SK-N-SH (cell line): ENCODE data around the gene BTBD9. TPM values are rescaled to one million over a fixed set of nuclear protein-coding genes. Genes with fewer than 3 reads are reported as not detected.

Experiments
- CTCF ChIA-PET: fragments of 300-600, 350-600 bp; formaldehyde crosslinking; extraction: SDS; loops from one replicate; lab custom pipeline; 2021; lab: Yijun Ruan, JAX
- POLR2A ChIA-PET: fragments of 350-600 bp; sonication (Branson Sonifier 250); formaldehyde crosslinking; extraction: SDS; loops from one replicate; lab custom pipeline; 2020; ENCODE audit warnings: antibody characterized with exemption, inconsistent platforms; lab: Yijun Ruan, JAX
- DNase-seq: peaks from one replicate; pipeline ENCODE4 v3.0.0; 2012
- H2AFZ ChIP-seq: fragments of 200-600 bp; sonication (generic); 2 replicates; pipeline ENCODE4 v1.8.1; 2016; ENCODE audit warnings: antibody characterized with exemption, mild to moderate bottlenecking, low read depth
- H3F3A ChIP-seq: fragments of 200-600 bp; sonication (generic); replicated peaks from 2 replicates; pipeline ENCODE3; 2016; ENCODE audit warnings: antibody characterized with exemption, mild to moderate bottlenecking; ENCODE audit not compliant: insufficient read depth
- H3K27ac ChIP-seq, 2 experiments: fragments of 200-500 bp in 1 of 2; fragments of 200-600 bp in 1 of 2; sonication (Bioruptor generic) in 1 of 2; sonication (generic), shearing (Covaris generic) in 1 of 2; 2 replicates each; pipeline versions ENCODE4 v1.5.1 to v1.6.1; 2014 to 2016; ENCODE audit warnings: low read depth in 2 of 2, inconsistent platforms in 1 of 2, low read length in 1 of 2, mild to moderate bottlenecking in 1 of 2, mixed read lengths in 1 of 2
- H3K27me3 ChIP-seq: fragments of 200-600 bp; sonication (generic), shearing (Covaris generic); 2 replicates; pipeline ENCODE4 v1.6.1; 2016; ENCODE audit warnings: mixed run types; ENCODE audit not compliant: insufficient read depth
- H3K36me3 ChIP-seq, 2 experiments: fragments of 200-500 bp in 1 of 2; fragments of 200-600 bp in 1 of 2; sonication (Bioruptor generic) in 1 of 2; sonication (generic) in 1 of 2; replicated peaks in 1 of 2; 2 replicates each; pipeline versions ENCODE3 to v1.5.1; 2014 to 2016; ENCODE audit warnings: low read length in 1 of 2, mild to moderate bottlenecking in 1 of 2; ENCODE audit not compliant: insufficient read depth in 2 of 2, control insufficient read depth in 1 of 2
- H3K4me1 ChIP-seq, 2 experiments: fragments of 200-500 bp in 1 of 2; fragments of 200-600 bp in 1 of 2; sonication (Bioruptor generic) in 1 of 2; sonication (generic), shearing (Covaris generic) in 1 of 2; 2 replicates each; pipeline versions ENCODE4 v1.5.1 to v1.6.1; 2014 to 2016; ENCODE audit warnings: low read depth in 1 of 2, low read length in 1 of 2, mixed run types in 1 of 2; ENCODE audit not compliant: insufficient read depth in 2 of 2, control insufficient read depth in 1 of 2
- H3K4me2 ChIP-seq: fragments of 200-600 bp; sonication (generic), shearing (Covaris generic); 2 replicates; pipeline ENCODE4 v1.6.1; 2017; ENCODE audit warnings: mixed run types
- H3K4me3 ChIP-seq, 2 experiments: fragments of 200-500 bp in 1 of 2; fragments of 200-600 bp in 1 of 2; sonication (Bioruptor generic) in 1 of 2; sonication (generic), shearing (Covaris generic) in 1 of 2; 2 replicates each; pipeline versions ENCODE4 v1.5.1 to v1.8.1; 2014 to 2016; ENCODE audit warnings: low read depth in 2 of 2, inconsistent platforms in 1 of 2, low read length in 1 of 2, mild to moderate bottlenecking in 1 of 2, mixed read lengths in 1 of 2, moderate library complexity in 1 of 2
- H3K79me2 ChIP-seq: fragments of 200-600 bp; sonication (generic); 2 replicates; pipeline ENCODE4 v1.8.1; 2017; ENCODE audit warnings: mild to moderate bottlenecking; ENCODE audit not compliant: insufficient read depth
- H3K9ac ChIP-seq: fragments of 200-600 bp; sonication (generic); 2 replicates; pipeline ENCODE4 v1.6.1; 2017; ENCODE audit warnings: mixed run types
- H3K9me2 ChIP-seq: fragments of 200-600 bp; sonication (generic); 2 replicates; pipeline ENCODE4 v1.6.1; 2017; ENCODE audit warnings: mixed run types
- H3K9me3 ChIP-seq: fragments of 200-600 bp; sonication (generic); 2 replicates; pipeline ENCODE4 v1.6.1; 2017; ENCODE audit warnings: mixed run types, mild to moderate bottlenecking, moderate library complexity
- H4K20me1 ChIP-seq: fragments of 200-600 bp; sonication (generic); 2 replicates; pipeline ENCODE4 v1.6.1; 2017; ENCODE audit warnings: mild to moderate bottlenecking, mixed run types; ENCODE audit not compliant: insufficient read depth
- CHD2 ChIP-seq: fragments of 150-350 bp; IDR thresholded peaks from 2 replicates; pipeline ENCODE4 v1.6.1; 2018; ENCODE audit warnings: low read length; ENCODE audit not compliant: partially characterized antibody
- FOSL2 ChIP-seq: IDR thresholded peaks from 2 replicates; pipeline ENCODE4 v1.4.0; 2012; ENCODE audit warnings: low read depth, mild to moderate bottlenecking, moderate library complexity, borderline replicate concordance
- FOXM1 ChIP-seq: IDR thresholded peaks from 2 replicates; pipeline ENCODE4 v1.4.0; 2012; ENCODE audit warnings: low read depth, mild to moderate bottlenecking
- GABPA ChIP-seq: IDR thresholded peaks from 2 replicates; pipeline ENCODE4 v1.4.0; 2012; ENCODE audit warnings: low read depth, mild to moderate bottlenecking
- JUND ChIP-seq: IDR thresholded peaks from 2 replicates; pipeline ENCODE4 v1.4.0; 2012
- MEF2A ChIP-seq: IDR thresholded peaks from 2 replicates; pipeline ENCODE4 v1.4.0; 2012; ENCODE audit warnings: low read depth, borderline replicate concordance
- MXI1 ChIP-seq: IDR thresholded peaks from 2 replicates; pipeline ENCODE4 v1.6.1; 2012; ENCODE audit warnings: mild to moderate bottlenecking, low read depth, low read length, improper control_type of control experiment
- NRF1 ChIP-seq: IDR thresholded peaks from 2 replicates; pipeline ENCODE4 v1.6.1; 2012; ENCODE audit warnings: low read depth, mild to moderate bottlenecking, low read length
- POLR2AphosphoS5 ChIP-seq: IDR thresholded peaks from 2 replicates; pipeline ENCODE4 v1.6.1; 2012; ENCODE audit warnings: low read depth, low read length
- RXRA ChIP-seq: IDR thresholded peaks from 2 replicates; pipeline ENCODE4 v1.4.0; 2012; ENCODE audit warnings: low read depth, mild to moderate bottlenecking, borderline replicate concordance
- SIN3A ChIP-seq: IDR thresholded peaks from 2 replicates; pipeline ENCODE4 v1.6.1; 2012; ENCODE audit warnings: low read depth, mild to moderate bottlenecking, low read length, moderate library complexity, borderline replicate concordance
- SMC3 ChIP-seq: IDR thresholded peaks from 2 replicates; pipeline ENCODE4 v1.6.1; 2012; ENCODE audit warnings: low read depth, low read length, improper control_type of control experiment
- TAF1 ChIP-seq: IDR thresholded peaks from 2 replicates; pipeline ENCODE4 v1.6.1; 2012; ENCODE audit warnings: low read depth, mild to moderate bottlenecking, low read length, moderate library complexity, borderline replicate concordance
- TEAD4 ChIP-seq: IDR thresholded peaks from 2 replicates; pipeline ENCODE4 v1.4.0; 2012; ENCODE audit warnings: mild to moderate bottlenecking, borderline replicate concordance; ENCODE audit not compliant: insufficient read depth
- WGBS: methylation state at CpG from one replicate; pipeline ENCODE4 v1.1.6; 2017; ENCODE audit warnings: low lambda C conversion rate; 5-methylcytosine and 5-hydroxymethylcytosine counted together
- polyA plus RNA-seq, 3 experiments: library from polyadenylated mRNA; depleted of rRNA; stranded (reverse); fragments of >200 nt; gene quantifications; 2 replicates each; pipeline ENCODE4 v1.2.3, GENCODE V29; 2012
- TF ChIP-seq, protein P1 (sequence below): fragments of 200-600 bp; sonication (generic); IDR thresholded peaks from 2 replicates; pipeline ENCODE4 v1.6.1; 2017; ENCODE audit warnings: antibody characterized with exemption, mild to moderate bottlenecking, moderate library complexity
- TF ChIP-seq, protein P2 (sequence below): IDR thresholded peaks from 2 replicates; pipeline ENCODE4 v1.4.0; 2012; ENCODE audit warnings: low read depth, borderline replicate concordance
- TF ChIP-seq, protein P3 (sequence below): IDR thresholded peaks from 2 replicates; pipeline ENCODE4 v1.6.1; 2012; ENCODE audit warnings: mild to moderate bottlenecking, low read depth, low read length, moderate library complexity
- TF ChIP-seq, protein P4 (sequence below): IDR thresholded peaks from 2 replicates; pipeline ENCODE4; 2012

BTBD9 gene
- polyA plus RNA-seq, 1 of the 3 experiments (the other 2 are of a cell fraction): 2.2 TPM

DNA sequence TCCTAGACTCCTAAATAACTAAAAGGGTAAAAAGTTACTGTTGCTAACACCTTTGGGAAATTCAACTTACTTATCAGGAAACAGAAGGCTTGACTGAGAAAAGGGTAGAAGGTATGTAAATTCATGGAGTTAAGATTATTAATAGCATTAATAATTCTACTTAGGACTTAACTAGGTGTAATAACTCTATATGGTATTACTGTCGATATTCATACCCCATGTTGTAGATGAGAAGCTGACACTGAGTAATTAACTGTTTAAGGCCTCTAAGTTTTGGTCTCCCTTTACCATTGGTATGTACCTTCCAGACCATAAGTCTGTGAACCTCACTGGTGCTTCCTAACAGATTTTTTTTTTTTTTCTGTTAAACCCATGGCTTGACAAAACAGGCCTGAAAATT is 47.8 kb upstream of the BTBD9 start:
- 100% methylated on average over 1 of the region's 1 CpG for WGBS
- Histone ChIP-seq H3K4me3 (no peak overlapping the region), H2AFZ (no peak overlapping the region), H3K4me2 (no peak overlapping the region), H3K36me3 (peaks cover 14 to 32% of the 10 kb centered on the region in 2 experiments), H3K79me2 (peaks cover 63% of the 10 kb centered on the region), H3K9me2 (no peaks in the 10 kb centered on the region), H3K9ac (no peak overlapping the region), H3K4me1 (peaks cover 0 to 5% of the 10 kb centered on the region in 2 experiments; a peak in 1 of 4 replicates), H4K20me1 (peaks cover 17% of the 10 kb centered on the region; the same call in 1 of the 2 replicates), H3K27ac (no peak overlapping the region), H3F3A (peaks cover 7% of the 10 kb centered on the region), H3K9me3 (no peaks in the 10 kb centered on the region), H3K27me3 (no peaks in the 10 kb centered on the region)
- no peak for DNase-seq
- TF ChIP-seq SIN3A (no peak), MEF2A (no peak), CHD2 (no peak), TEAD4 (no peak), TAF1 (no peak), MXI1 (no peak), FOXM1 (no peak), FOSL2 (no peak), GABPA (no peak), NRF1 (no peak), JUND (no peak), SMC3 (no peak)
- TF ChIP-seq, protein P1, sequence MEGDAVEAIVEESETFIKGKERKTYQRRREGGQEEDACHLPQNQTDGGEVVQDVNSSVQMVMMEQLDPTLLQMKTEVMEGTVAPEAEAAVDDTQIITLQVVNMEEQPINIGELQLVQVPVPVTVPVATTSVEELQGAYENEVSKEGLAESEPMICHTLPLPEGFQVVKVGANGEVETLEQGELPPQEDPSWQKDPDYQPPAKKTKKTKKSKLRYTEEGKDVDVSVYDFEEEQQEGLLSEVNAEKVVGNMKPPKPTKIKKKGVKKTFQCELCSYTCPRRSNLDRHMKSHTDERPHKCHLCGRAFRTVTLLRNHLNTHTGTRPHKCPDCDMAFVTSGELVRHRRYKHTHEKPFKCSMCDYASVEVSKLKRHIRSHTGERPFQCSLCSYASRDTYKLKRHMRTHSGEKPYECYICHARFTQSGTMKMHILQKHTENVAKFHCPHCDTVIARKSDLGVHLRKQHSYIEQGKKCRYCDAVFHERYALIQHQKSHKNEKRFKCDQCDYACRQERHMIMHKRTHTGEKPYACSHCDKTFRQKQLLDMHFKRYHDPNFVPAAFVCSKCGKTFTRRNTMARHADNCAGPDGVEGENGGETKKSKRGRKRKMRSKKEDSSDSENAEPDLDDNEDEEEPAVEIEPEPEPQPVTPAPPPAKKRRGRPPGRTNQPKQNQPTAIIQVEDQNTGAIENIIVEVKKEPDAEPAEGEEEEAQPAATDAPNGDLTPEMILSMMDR: no peak
- TF ChIP-seq, protein P2, sequence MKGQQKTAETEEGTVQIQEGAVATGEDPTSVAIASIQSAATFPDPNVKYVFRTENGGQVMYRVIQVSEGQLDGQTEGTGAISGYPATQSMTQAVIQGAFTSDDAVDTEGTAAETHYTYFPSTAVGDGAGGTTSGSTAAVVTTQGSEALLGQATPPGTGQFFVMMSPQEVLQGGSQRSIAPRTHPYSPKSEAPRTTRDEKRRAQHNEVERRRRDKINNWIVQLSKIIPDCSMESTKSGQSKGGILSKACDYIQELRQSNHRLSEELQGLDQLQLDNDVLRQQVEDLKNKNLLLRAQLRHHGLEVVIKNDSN: no peak
- CTCF ChIA-PET: no interaction called here
- POLR2A ChIA-PET: no interaction called here

DNA sequence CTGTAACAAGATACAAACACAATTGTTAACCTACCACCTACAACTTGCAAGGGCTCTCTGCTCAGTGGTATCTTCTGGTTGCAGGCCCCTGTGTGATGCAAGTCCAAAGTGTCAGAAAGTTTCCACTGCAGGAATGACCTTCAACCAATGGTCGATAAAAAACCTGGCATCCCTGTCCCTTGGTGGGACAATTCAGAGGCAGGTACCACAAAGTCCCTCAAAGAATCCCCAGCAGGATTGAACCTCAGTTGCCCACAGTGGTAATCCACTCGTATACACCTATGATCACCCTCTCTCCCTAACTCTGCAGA is 47.3 kb upstream of the BTBD9 start:
- H3K4me1 ChIP-seq: peaks cover 0 to 5% of the 10 kb centered on the region in 2 experiments; a peak in 1 of 4 replicates
- H3K27me3 ChIP-seq: no peaks in the 10 kb centered on the region
- H3K27ac ChIP-seq: no peak overlapping the region
- H3K79me2 ChIP-seq: peaks cover 58% of the 10 kb centered on the region
- H3K4me3 ChIP-seq: no peak overlapping the region
- no peak overlapping the region for H3K9ac ChIP-seq
- TF ChIP-seq, protein P3, sequence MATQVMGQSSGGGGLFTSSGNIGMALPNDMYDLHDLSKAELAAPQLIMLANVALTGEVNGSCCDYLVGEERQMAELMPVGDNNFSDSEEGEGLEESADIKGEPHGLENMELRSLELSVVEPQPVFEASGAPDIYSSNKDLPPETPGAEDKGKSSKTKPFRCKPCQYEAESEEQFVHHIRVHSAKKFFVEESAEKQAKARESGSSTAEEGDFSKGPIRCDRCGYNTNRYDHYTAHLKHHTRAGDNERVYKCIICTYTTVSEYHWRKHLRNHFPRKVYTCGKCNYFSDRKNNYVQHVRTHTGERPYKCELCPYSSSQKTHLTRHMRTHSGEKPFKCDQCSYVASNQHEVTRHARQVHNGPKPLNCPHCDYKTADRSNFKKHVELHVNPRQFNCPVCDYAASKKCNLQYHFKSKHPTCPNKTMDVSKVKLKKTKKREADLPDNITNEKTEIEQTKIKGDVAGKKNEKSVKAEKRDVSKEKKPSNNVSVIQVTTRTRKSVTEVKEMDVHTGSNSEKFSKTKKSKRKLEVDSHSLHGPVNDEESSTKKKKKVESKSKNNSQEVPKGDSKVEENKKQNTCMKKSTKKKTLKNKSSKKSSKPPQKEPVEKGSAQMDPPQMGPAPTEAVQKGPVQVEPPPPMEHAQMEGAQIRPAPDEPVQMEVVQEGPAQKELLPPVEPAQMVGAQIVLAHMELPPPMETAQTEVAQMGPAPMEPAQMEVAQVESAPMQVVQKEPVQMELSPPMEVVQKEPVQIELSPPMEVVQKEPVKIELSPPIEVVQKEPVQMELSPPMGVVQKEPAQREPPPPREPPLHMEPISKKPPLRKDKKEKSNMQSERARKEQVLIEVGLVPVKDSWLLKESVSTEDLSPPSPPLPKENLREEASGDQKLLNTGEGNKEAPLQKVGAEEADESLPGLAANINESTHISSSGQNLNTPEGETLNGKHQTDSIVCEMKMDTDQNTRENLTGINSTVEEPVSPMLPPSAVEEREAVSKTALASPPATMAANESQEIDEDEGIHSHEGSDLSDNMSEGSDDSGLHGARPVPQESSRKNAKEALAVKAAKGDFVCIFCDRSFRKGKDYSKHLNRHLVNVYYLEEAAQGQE: no peak
- TF ChIP-seq MEF2A: no peak
- no peak for TF ChIP-seq RXRA
- TF ChIP-seq POLR2AphosphoS5: no peak
- no peak for TF ChIP-seq MXI1
- TF ChIP-seq FOSL2: no peak
- TF ChIP-seq, protein P4, sequence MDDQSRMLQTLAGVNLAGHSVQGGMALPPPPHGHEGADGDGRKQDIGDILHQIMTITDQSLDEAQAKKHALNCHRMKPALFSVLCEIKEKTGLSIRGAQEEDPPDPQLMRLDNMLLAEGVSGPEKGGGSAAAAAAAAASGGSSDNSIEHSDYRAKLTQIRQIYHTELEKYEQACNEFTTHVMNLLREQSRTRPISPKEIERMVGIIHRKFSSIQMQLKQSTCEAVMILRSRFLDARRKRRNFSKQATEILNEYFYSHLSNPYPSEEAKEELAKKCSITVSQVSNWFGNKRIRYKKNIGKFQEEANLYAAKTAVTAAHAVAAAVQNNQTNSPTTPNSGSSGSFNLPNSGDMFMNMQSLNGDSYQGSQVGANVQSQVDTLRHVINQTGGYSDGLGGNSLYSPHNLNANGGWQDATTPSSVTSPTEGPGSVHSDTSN: no peak
- H4K20me1 ChIP-seq: peaks cover 17% of the 10 kb centered on the region; the same call in 1 of the 2 replicates
- peaks cover 18 to 38% of the 10 kb centered on the region in 2 experiments for H3K36me3 ChIP-seq
- no peaks in the 10 kb centered on the region for H3K9me2 ChIP-seq
- no peaks in the 10 kb centered on the region for H3K9me3 ChIP-seq
- 100% methylated on average over 2 of the region's 2 CpGs for WGBS
- no peak overlapping the region for H2AFZ ChIP-seq
- no peak for DNase-seq
- H3F3A ChIP-seq: peaks cover 7% of the 10 kb centered on the region
- POLR2A ChIA-PET: no interaction called here
- CTCF ChIA-PET: no interaction called here
- H3K4me2 ChIP-seq: no peak overlapping the region
